Fibroblast of lung (primary cell): Measurements from ENCODE around the gene MLXIPL. TPM values are rescaled to one million over a fixed set of nuclear protein-coding genes. Genes with fewer than 3 reads are reported as not detected.
A peak's percentile ranks its signal among the peaks of the same experiment; 100 is the strongest.

Experiments
- DNase-seq, 2 donors: peaks; one replicate each; pipeline versions ENCODE4 v3.0.0 to v3.0.0-alpha.2; 2010; ENCODE audit warnings: low read depth in 2 of 2
- H2AFZ ChIP-seq: 2 replicates; pipeline ENCODE4 v1.5.1; 2012; ENCODE audit warnings: low read length, control low read depth, inconsistent platforms
- H3K27ac ChIP-seq: 2 replicates; pipeline ENCODE4 v1.5.1; 2011; ENCODE audit warnings: low read length, control low read depth; ENCODE audit not compliant: insufficient read depth
- H3K27me3 ChIP-seq: 2 replicates; pipeline ENCODE4 v1.5.1; 2011; ENCODE audit warnings: mild to moderate bottlenecking, low read length; ENCODE audit not compliant: control insufficient read depth, insufficient read depth
- H3K36me3 ChIP-seq: 2 replicates; pipeline ENCODE4 v1.5.1; 2011; ENCODE audit warnings: low read length; ENCODE audit not compliant: control insufficient read depth, insufficient read depth
- H3K4me1 ChIP-seq: 2 replicates; pipeline ENCODE4 v1.5.1; 2011; ENCODE audit warnings: low read length; ENCODE audit not compliant: control insufficient read depth, insufficient read depth; ENCODE audit errors: extremely low read depth
- H3K4me2 ChIP-seq: 2 replicates; pipeline ENCODE4 v1.5.1; 2011; ENCODE audit warnings: low read length, control low read depth; ENCODE audit not compliant: insufficient read depth; ENCODE audit errors: extremely low read depth
- H3K4me3 ChIP-seq, 4 experiments: fragments of 200-600 bp in 1 of 4; sonication (generic) in 1 of 4; replicated peaks in 1 of 4; 2 replicates each; pipeline ENCODE4 v1.5.1; 2011 to 2016; ENCODE audit warnings: low read length in 4 of 4, low read depth in 3 of 4, mild to moderate bottlenecking in 3 of 4, control low read depth in 2 of 4, inconsistent platforms in 1 of 4, mixed read lengths in 1 of 4; ENCODE audit not compliant: insufficient read depth in 1 of 4; ENCODE audit errors: control extremely low read depth in 1 of 4
- H3K79me2 ChIP-seq: 2 replicates; pipeline ENCODE4 v1.5.1; 2012; ENCODE audit warnings: mild to moderate bottlenecking, low read length, inconsistent platforms; ENCODE audit not compliant: control insufficient read depth, insufficient read depth
- H3K9ac ChIP-seq: 2 replicates; pipeline ENCODE4 v1.5.1; 2011; ENCODE audit warnings: mild to moderate bottlenecking, low read length, control low read depth; ENCODE audit not compliant: insufficient read depth
- H3K9me3 ChIP-seq: 2 replicates; pipeline ENCODE4 v1.5.1; 2012; ENCODE audit warnings: low read depth, low read length; ENCODE audit not compliant: control insufficient read depth, insufficient read depth
- H4K20me1 ChIP-seq: 2 replicates; pipeline ENCODE4 v1.5.1; 2011; ENCODE audit warnings: low read length; ENCODE audit not compliant: control insufficient read depth, insufficient read depth; ENCODE audit errors: extremely low read depth
- EZH2 ChIP-seq: IDR thresholded peaks from 2 replicates; pipeline ENCODE4 v1.5.1; 2012; ENCODE audit warnings: low read length, control low read depth, mild to moderate bottlenecking; ENCODE audit errors: missing control alignments
- polyA plus RNA-seq, 2 donors: library from polyadenylated mRNA; depleted of rRNA in 1 of 2; stranded (reverse) in 1 of 2; unstranded in 1 of 2; fragments of >200 nt; gene quantifications; 2 replicates each; pipeline ENCODE4 v1.2.1, GENCODE V29; 2011 to 2012; ENCODE audit warnings: missing spikeins in 1 of 2
- total RNA-seq: library from RNA; depleted of rRNA; stranded (reverse); fragments of >200 nt; gene quantifications from 2 replicates; pipeline ENCODE4 v1.2.1, GENCODE V29; 2014
- TF ChIP-seq, protein P1 (sequence below), 2 donors: IDR thresholded peaks in 1 of 2; conservative IDR thresholded peaks in 1 of 2; 1 replicate in 1 of 2; 2 replicates in 1 of 2; pipeline ENCODE4 v1.5.1; 2011 to 2012; ENCODE audit warnings: low read length in 2 of 2, control low read depth in 1 of 2, inconsistent platforms in 1 of 2, low read depth in 1 of 2, mild to moderate bottlenecking in 1 of 2

Gene MLXIPL
- total and polyA plus RNA-seq, 2 donors (not counting 1 experiment from before 2014, with no cell fraction given), result not detected

DNA sequence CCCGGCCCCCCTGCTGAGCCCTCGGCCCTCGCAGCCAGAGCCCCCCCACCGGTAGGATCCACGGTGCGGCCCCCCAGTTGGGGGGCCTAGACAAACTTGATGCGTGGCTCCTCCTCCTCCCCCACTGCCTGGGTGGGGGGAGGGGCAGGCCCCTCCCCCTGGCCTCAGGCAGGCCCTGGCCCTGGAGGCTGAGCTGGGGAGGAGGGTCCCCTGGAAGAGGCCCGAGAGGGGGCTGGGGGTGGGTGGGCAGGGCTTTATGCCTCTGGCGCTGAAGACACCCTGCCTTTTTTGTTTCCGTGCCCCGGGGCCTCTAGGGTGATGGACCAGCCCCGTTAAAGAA is 47.0 kb upstream of the MLXIPL start:
- Histone ChIP-seq H3K27ac (no peak overlapping the region), H3K9ac (no peak overlapping the region), H3K79me2 (no peaks in the 10 kb centered on the region), H3K4me3 (no peak overlapping the region), H3K4me1 (no peaks in the 10 kb centered on the region), H3K9me3 (no peaks in the 10 kb centered on the region), H2AFZ (no peak overlapping the region), H4K20me1 (no peaks in the 10 kb centered on the region), H3K4me2 (no peak overlapping the region), H3K27me3 (no peaks in the 10 kb centered on the region), H3K36me3 (no peaks in the 10 kb centered on the region)
- no peak for TF ChIP-seq EZH2
- TF ChIP-seq, protein P1, sequence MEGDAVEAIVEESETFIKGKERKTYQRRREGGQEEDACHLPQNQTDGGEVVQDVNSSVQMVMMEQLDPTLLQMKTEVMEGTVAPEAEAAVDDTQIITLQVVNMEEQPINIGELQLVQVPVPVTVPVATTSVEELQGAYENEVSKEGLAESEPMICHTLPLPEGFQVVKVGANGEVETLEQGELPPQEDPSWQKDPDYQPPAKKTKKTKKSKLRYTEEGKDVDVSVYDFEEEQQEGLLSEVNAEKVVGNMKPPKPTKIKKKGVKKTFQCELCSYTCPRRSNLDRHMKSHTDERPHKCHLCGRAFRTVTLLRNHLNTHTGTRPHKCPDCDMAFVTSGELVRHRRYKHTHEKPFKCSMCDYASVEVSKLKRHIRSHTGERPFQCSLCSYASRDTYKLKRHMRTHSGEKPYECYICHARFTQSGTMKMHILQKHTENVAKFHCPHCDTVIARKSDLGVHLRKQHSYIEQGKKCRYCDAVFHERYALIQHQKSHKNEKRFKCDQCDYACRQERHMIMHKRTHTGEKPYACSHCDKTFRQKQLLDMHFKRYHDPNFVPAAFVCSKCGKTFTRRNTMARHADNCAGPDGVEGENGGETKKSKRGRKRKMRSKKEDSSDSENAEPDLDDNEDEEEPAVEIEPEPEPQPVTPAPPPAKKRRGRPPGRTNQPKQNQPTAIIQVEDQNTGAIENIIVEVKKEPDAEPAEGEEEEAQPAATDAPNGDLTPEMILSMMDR (conservative IDR thresholded peaks at IDR 0.05 in 1 of 2, IDR thresholded peaks at IDR 0.05 in 1 of 2; ENCODE audit: low read depth in 1 of 2, low read length in 2 of 2), result no peak
- no peak for DNase-seq

DNA sequence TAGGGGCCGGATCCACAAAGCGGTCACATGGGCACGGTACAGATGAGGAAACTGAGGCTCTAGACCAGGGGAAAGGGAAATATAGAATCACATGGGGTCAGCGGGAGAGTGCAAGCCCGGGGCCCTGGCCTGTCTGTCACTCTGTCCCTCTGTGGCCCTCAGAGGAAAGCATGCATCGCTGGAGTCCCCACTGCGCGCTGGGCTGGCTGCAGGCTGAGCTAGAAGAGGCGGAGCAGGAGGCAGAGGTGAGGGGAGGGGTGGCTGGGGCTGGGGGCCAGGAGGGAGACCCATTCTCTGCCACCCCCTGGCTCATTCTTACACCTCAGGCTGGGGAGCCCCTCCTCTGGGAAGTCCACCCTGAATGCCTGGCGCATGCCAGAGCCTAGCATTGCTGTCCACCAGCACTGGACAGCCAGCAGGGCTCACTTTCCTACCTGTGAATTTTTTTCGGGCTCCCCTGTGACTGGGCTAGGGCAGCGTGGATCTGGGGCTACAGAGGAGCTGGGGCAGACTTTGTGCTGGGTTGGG is 45.6 kb upstream of the MLXIPL start:
- Histone ChIP-seq H3K79me2 (no peaks in the 10 kb centered on the region), H2AFZ (no peak overlapping the region), H3K27me3 (no peaks in the 10 kb centered on the region), H3K9ac (no peak overlapping the region), H3K4me2 (no peak overlapping the region), H3K27ac (no peak overlapping the region), H3K36me3 (no peaks in the 10 kb centered on the region), H4K20me1 (no peaks in the 10 kb centered on the region), H3K9me3 (no peaks in the 10 kb centered on the region), H3K4me1 (no peaks in the 10 kb centered on the region), H3K4me3 (no peak overlapping the region)
- no peak for DNase-seq
- TF ChIP-seq, protein P1 (conservative IDR thresholded peaks at IDR 0.05 in 1 of 2, IDR thresholded peaks at IDR 0.05 in 1 of 2; ENCODE audit: low read depth in 1 of 2, low read length in 2 of 2), result no peak
- TF ChIP-seq EZH2, result no peak

DNA sequence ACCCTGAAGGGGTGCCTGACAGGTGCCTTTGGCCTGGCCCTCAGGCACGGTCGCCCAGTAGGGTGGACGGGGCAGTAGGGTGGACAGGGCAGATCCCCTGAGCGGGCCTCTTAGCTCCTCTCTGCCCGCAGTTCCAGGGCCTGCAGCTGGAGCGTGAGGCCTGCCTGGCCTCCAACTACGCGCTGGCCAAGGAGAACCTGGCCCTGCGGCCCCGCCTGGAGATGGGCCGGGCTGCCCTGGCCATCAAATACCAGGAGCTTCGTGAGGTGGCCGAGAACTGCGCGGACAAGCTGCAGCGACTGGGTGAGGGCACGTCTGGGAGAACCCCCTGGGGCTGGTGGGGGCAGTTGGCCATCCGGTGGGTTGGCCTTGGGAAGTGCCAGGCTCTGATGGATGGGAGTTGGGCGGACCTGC is 45.0 kb upstream of the MLXIPL start:
- DNase-seq, result no peak
- H3K27me3 ChIP-seq, result no peaks in the 10 kb centered on the region
- H3K4me1 ChIP-seq, result no peaks in the 10 kb centered on the region
- TF ChIP-seq EZH2, result no peak
- TF ChIP-seq, protein P1 (conservative IDR thresholded peaks at IDR 0.05 in 1 of 2, IDR thresholded peaks at IDR 0.05 in 1 of 2; ENCODE audit: low read depth in 1 of 2, low read length in 2 of 2), result no peak
- H3K9ac ChIP-seq, result no peak overlapping the region
- H3K4me3 ChIP-seq, result peak overlapping the region in 1 of 4 experiments; percentile 76
- no peaks in the 10 kb centered on the region for H3K9me3 ChIP-seq
- H3K79me2 ChIP-seq, result no peaks in the 10 kb centered on the region
- no peak overlapping the region for H3K27ac ChIP-seq
- no peak overlapping the region for H2AFZ ChIP-seq
- no peaks in the 10 kb centered on the region for H4K20me1 ChIP-seq
- H3K4me2 ChIP-seq, result no peak overlapping the region
- no peaks in the 10 kb centered on the region for H3K36me3 ChIP-seq
